H1 (cell line): ENCODE results near the gene KIT. TPM values are rescaled to one million over a fixed set of nuclear protein-coding genes. Genes with fewer than 3 reads are reported as not detected.

ENCODE experiments used
- CTCF ChIA-PET: fragments of 300-600 bp; sonication (Branson Sonifier 250); formaldehyde crosslinking; loops from one replicate; lab custom pipeline; 2021; ENCODE audit not compliant: partially characterized antibody; lab: Charles Lee
- POLR2A ChIA-PET: fragments of 300-600 bp; sonication (Branson Sonifier 250); formaldehyde crosslinking; loops from one replicate; lab custom pipeline; 2021; ENCODE audit warnings: inconsistent platforms; ENCODE audit not compliant: partially characterized antibody; lab: Charles Lee
- DNase-seq, 2 experiments: peaks; one replicate each; pipeline versions ENCODE4 v3.0.0 to v3.0.0-alpha.2; 2010 to 2022; ENCODE audit warnings: low spot score in 2 of 2, low read depth in 1 of 2, mixed read lengths in 1 of 2
- FAIRE-seq: peaks from 2 replicates; lab custom pipeline; 2011; peaks lifted over from hg19 to GRCh38; lab: Jason Lieb, UNC
- H2AFZ ChIP-seq: 2 replicates; pipeline ENCODE4 v1.8.1; 2012; ENCODE audit warnings: low read length, inconsistent platforms
- H2AK5ac ChIP-seq: 2 replicates; pipeline ENCODE4 v1.6.1; 2013; ENCODE audit warnings: low read depth, low read length
- H2BK120ac ChIP-seq: replicated peaks from 2 replicates; pipeline ENCODE3; 2013; ENCODE audit warnings: low read depth, low read length, inconsistent platforms
- H2BK12ac ChIP-seq: 2 replicates; pipeline ENCODE4 v1.6.1; 2013; ENCODE audit warnings: low read depth, low read length
- H2BK15ac ChIP-seq: 2 replicates; pipeline ENCODE4 v1.6.1; 2013; ENCODE audit warnings: low read length
- H2BK20ac ChIP-seq: 2 replicates; pipeline ENCODE4 v1.6.1; 2013; ENCODE audit warnings: low read length
- H2BK5ac ChIP-seq: 2 replicates; pipeline ENCODE4 v1.6.1; 2013; ENCODE audit warnings: low read depth, low read length
- H3K14ac ChIP-seq: 2 replicates; pipeline ENCODE4 v1.6.1; 2013; ENCODE audit warnings: inconsistent platforms; ENCODE audit not compliant: insufficient read length
- H3K18ac ChIP-seq: 2 replicates; pipeline ENCODE4 v1.6.1; 2013; ENCODE audit warnings: low read length; ENCODE audit errors: extremely low read depth
- H3K23ac ChIP-seq: 2 replicates; pipeline ENCODE4 v1.6.1; 2013; ENCODE audit warnings: inconsistent platforms; ENCODE audit not compliant: insufficient read length
- H3K23me2 ChIP-seq: 2 replicates; pipeline ENCODE4 v1.6.1; 2013; ENCODE audit warnings: low read depth, low read length
- H3K27ac ChIP-seq: 2 replicates; pipeline ENCODE4 v1.6.1; 2011; ENCODE audit warnings: low read depth, low read length, inconsistent platforms
- H3K27me3 ChIP-seq, 4 experiments: replicated peaks in 1 of 4; 1 replicate in 1 of 4; 2 replicates in 3 of 4; pipeline versions ENCODE4 v1.6.1 to v1.8.1; 2011 to 2013; ENCODE audit warnings: low read length in 3 of 4, mild to moderate bottlenecking in 3 of 4, inconsistent platforms in 2 of 4, mixed read lengths in 2 of 4, moderate library complexity in 1 of 4; ENCODE audit not compliant: control insufficient read depth in 3 of 4, insufficient read depth in 3 of 4; ENCODE audit errors: extremely low read depth in 1 of 4
- H3K36me3 ChIP-seq, 4 experiments: 2 replicates each; pipeline versions ENCODE4 v1.6.1 to v1.8.1; 2011 to 2013; ENCODE audit warnings: mild to moderate bottlenecking in 4 of 4, low read length in 3 of 4, moderate library complexity in 2 of 4, control low read depth in 1 of 4, inconsistent platforms in 1 of 4; ENCODE audit not compliant: insufficient read depth in 4 of 4, control insufficient read depth in 2 of 4
- H3K4ac ChIP-seq: replicated peaks from 2 replicates; pipeline ENCODE3; 2013; ENCODE audit warnings: low read length, low read depth, mixed read lengths, inconsistent platforms; ENCODE audit not compliant: insufficient read length
- H3K4me1 ChIP-seq, 4 experiments: replicated peaks in 1 of 4; 1 replicate in 1 of 4; 2 replicates in 3 of 4; pipeline versions ENCODE4 v1.6.1 to v1.8.1; 2011 to 2013; ENCODE audit warnings: low read length in 3 of 4, inconsistent platforms in 2 of 4, mixed read lengths in 1 of 4; ENCODE audit not compliant: insufficient read depth in 4 of 4, control insufficient read depth in 3 of 4
- H3K4me2 ChIP-seq, 2 experiments: 2 replicates each; pipeline versions ENCODE4 v1.6.1 to v1.8.1; 2011 to 2013; ENCODE audit warnings: low read depth in 2 of 2, low read length in 2 of 2, control low read depth in 1 of 2, inconsistent platforms in 1 of 2, mild to moderate bottlenecking in 1 of 2; ENCODE audit not compliant: insufficient read depth in 1 of 2
- H3K4me3 ChIP-seq, 4 experiments: fragments of 200-600, 300-600 bp in 1 of 4; sonication (generic), shearing (Covaris generic), sonication (Bioruptor Twin) in 1 of 4; 2 replicates each; pipeline versions ENCODE4 v1.5.1 to v1.8.1; 2011 to 2016; ENCODE audit warnings: low read length in 4 of 4, low read depth in 3 of 4, control low read depth in 2 of 4, inconsistent platforms in 2 of 4, mild to moderate bottlenecking in 2 of 4, mixed read lengths in 1 of 4, moderate library complexity in 1 of 4; ENCODE audit not compliant: insufficient read depth in 2 of 4; ENCODE audit errors: extremely low read depth in 1 of 4
- H3K56ac ChIP-seq: replicated peaks from 2 replicates; pipeline ENCODE3; 2013; ENCODE audit warnings: low read depth, mild to moderate bottlenecking, mixed read lengths, low read length, inconsistent platforms; ENCODE audit not compliant: insufficient read length
- H3K79me1 ChIP-seq: 2 replicates; pipeline ENCODE4 v1.6.1; 2013; ENCODE audit warnings: low read depth, low read length, control low read depth
- H3K79me2 ChIP-seq, 2 experiments: 2 replicates each; pipeline versions ENCODE4 v1.6.1 to v1.8.1; 2012 to 2013; ENCODE audit warnings: low read length in 2 of 2, mild to moderate bottlenecking in 2 of 2, inconsistent platforms in 1 of 2; ENCODE audit not compliant: insufficient read depth in 2 of 2, control insufficient read depth in 1 of 2
- H3K9ac ChIP-seq, 4 experiments: replicated peaks in 1 of 4; 1 replicate in 1 of 4; 2 replicates in 3 of 4; pipeline versions ENCODE4 v1.6.1 to v1.8.1; 2011 to 2013; ENCODE audit warnings: low read depth in 3 of 4, low read length in 3 of 4, control low read depth in 2 of 4, mild to moderate bottlenecking in 2 of 4, moderate library complexity in 2 of 4, inconsistent platforms in 1 of 4; ENCODE audit errors: extremely low read depth in 1 of 4
- H3K9me3 ChIP-seq, 2 experiments: 2 replicates each; pipeline versions ENCODE4 v1.6.1 to v1.8.1; 2012 to 2013; ENCODE audit warnings: mild to moderate bottlenecking in 2 of 2, moderate library complexity in 2 of 2, control low read depth in 1 of 2, inconsistent platforms in 1 of 2, low read depth in 1 of 2, low read length in 1 of 2, mixed read lengths in 1 of 2; ENCODE audit not compliant: insufficient read depth in 2 of 2
- H4K20me1 ChIP-seq, 2 experiments: replicated peaks in 1 of 2; 2 replicates each; pipeline versions ENCODE3 to v1.8.1; 2011 to 2013; ENCODE audit warnings: inconsistent platforms in 2 of 2, low read length in 2 of 2, mild to moderate bottlenecking in 1 of 2; ENCODE audit not compliant: insufficient read depth in 2 of 2, control insufficient read depth in 1 of 2
- H4K5ac ChIP-seq: 2 replicates; pipeline ENCODE4 v1.6.1; 2013; ENCODE audit warnings: low read length, low read depth, mixed read lengths, inconsistent platforms; ENCODE audit not compliant: insufficient read length
- H4K8ac ChIP-seq: 2 replicates; pipeline ENCODE4 v1.8.0; 2013; ENCODE audit warnings: mild to moderate bottlenecking, moderate library complexity, low read length, inconsistent platforms; ENCODE audit not compliant: insufficient read depth; ENCODE audit errors: extremely low read depth
- H4K91ac ChIP-seq: replicated peaks from 2 replicates; pipeline ENCODE3; 2013; ENCODE audit warnings: low read length, mixed read lengths, inconsistent platforms; ENCODE audit not compliant: insufficient read length
- CBX8 ChIP-seq: fragments of 300-800, 300-1000 bp; sonication (generic); IDR thresholded peaks from 2 replicates; pipeline ENCODE4 v1.7.1; 2016; ENCODE audit warnings: low read depth, low read length, borderline replicate concordance
- HDAC2 ChIP-seq, 2 experiments: fragments of 300-600 bp in 1 of 2; sonication (generic) in 1 of 2; IDR thresholded peaks; 2 replicates each; pipeline ENCODE4 v1.6.1; 2011 to 2012; ENCODE audit warnings: low read depth in 2 of 2, low read length in 2 of 2, mild to moderate bottlenecking in 2 of 2, moderate library complexity in 2 of 2, borderline replicate concordance in 1 of 2, inconsistent platforms in 1 of 2
- RFX5 ChIP-seq: IDR thresholded peaks from 2 replicates; pipeline ENCODE4 v1.6.1; 2011; ENCODE audit warnings: low read depth, low read length, improper control_type of control experiment, borderline replicate concordance
- RNF2 ChIP-seq: fragments of 200-900, 300-1000 bp; sonication (generic); IDR thresholded peaks from 2 replicates; pipeline ENCODE4 v1.7.1; 2016; ENCODE audit warnings: borderline replicate concordance, low read depth, mild to moderate bottlenecking, antibody characterized with exemption, low read length; ENCODE audit not compliant: poor library complexity, severe bottlenecking; ENCODE audit errors: missing control alignments
- SIX5 ChIP-seq: IDR thresholded peaks from 2 replicates; pipeline ENCODE4 v1.6.1; 2011; ENCODE audit warnings: mild to moderate bottlenecking, low read depth, low read length
- SP2 ChIP-seq: IDR thresholded peaks from 2 replicates; pipeline ENCODE4 v1.6.1; 2012; ENCODE audit warnings: mild to moderate bottlenecking, low read length, inconsistent platforms
- SUZ12 ChIP-seq: fragments of 200-600 bp; sonication (generic); IDR thresholded peaks from 2 replicates; pipeline ENCODE4 v1.6.1; 2012; ENCODE audit warnings: mild to moderate bottlenecking, inconsistent platforms, low read length, moderate library complexity, mixed read lengths
- TAF7 ChIP-seq: optimal IDR thresholded peaks from 2 replicates; pipeline ENCODE3; 2011; ENCODE audit warnings: low read depth, mild to moderate bottlenecking, inconsistent platforms, low read length, moderate library complexity, borderline replicate concordance
- WGBS, 2 experiments: shearing (Covaris generic) in 1 of 2; methylation state at CpG; one replicate each; pipeline versions ENCODE4 v1.1.6 to v1.1.7; 2013 to 2015; ENCODE audit warnings: low lambda C conversion rate in 2 of 2, mixed read lengths in 2 of 2, inconsistent platforms in 1 of 2, low coverage in 1 of 2, missing lambda C conversion rate in 1 of 2; ENCODE audit not compliant: insufficient replicate concordance in 2 of 2, insufficient coverage in 1 of 2, insufficient read length in 1 of 2; ENCODE audit errors: extremely low coverage in 1 of 2, missing lambda C conversion rate in 1 of 2; 5-methylcytosine and 5-hydroxymethylcytosine counted together
- polyA plus RNA-seq, 7 experiments: library from polyadenylated mRNA; depleted of rRNA in 3 of 7; stranded (reverse) in 5 of 7; unstranded in 2 of 7; fragments of >200 nt in 5 of 7; fragments of 200-250 nt in 2 of 7; gene quantifications; 1 replicate in 5 of 7; 2 replicates in 1 of 7; 4 replicates in 1 of 7; pipeline versions ENCODE4 v1.2.1 to v1.2.3, GENCODE V29; 2011 to 2013; ENCODE audit warnings: missing spikeins in 2 of 7, mixed read lengths in 2 of 7
- total RNA-seq: library from RNA; stranded (reverse); fragmentation: NEBNext Ultra II Directional; extraction: Animal tissue kit (Norgen Biotek cat#: 25700); gene quantifications from 2 replicates; pipeline ENCODE4 v1.2.1, GENCODE V29; 2021

KIT gene
- total and polyA plus RNA-seq, 2 of the 8 experiments (the other 6 are each of a cell fraction or from before 2014, with no cell fraction given), result 14.4 to 24.8 TPM

DNA sequence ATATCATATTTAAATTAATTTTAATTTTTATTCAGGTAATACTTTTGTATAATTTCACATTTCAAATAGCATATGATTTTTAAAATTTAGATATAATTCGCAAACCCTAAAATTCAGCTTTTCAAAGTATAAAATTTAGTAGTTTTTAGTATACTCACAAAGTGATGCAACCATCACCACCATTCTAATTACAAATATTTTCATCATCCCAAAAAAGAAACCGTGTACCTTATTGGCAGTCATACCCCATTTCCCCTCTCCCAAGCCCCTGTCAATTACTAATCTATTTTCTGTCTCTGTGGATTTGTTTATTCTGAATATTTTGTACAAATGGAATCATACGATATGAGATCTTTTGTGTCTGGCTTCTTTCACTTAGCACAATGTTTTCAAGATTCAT is 37.0 kb upstream of the KIT start:
- no peaks in the 10 kb centered on the region for H3K79me2 ChIP-seq
- H3K79me1 ChIP-seq, result no peaks in the 10 kb centered on the region
- H2BK12ac ChIP-seq, result no peak overlapping the region
- H3K4ac ChIP-seq, result no peak overlapping the region
- H3K36me3 ChIP-seq, result no peaks in the 10 kb centered on the region
- H3K23ac ChIP-seq, result no peak overlapping the region
- no peak overlapping the region for H3K4me2 ChIP-seq
- POLR2A ChIA-PET, result no interaction called here
- no peaks in the 10 kb centered on the region for H4K20me1 ChIP-seq
- H2BK120ac ChIP-seq, result no peak overlapping the region
- no peaks in the 10 kb centered on the region for H3K27me3 ChIP-seq
- no peak overlapping the region for H3K14ac ChIP-seq
- H4K91ac ChIP-seq, result no peak overlapping the region
- no peak overlapping the region for H4K8ac ChIP-seq
- 91% methylated on average over 3 of the region's 3 CpGs; no CpG with 5 or more reads in 1 of the 2 experiments for WGBS, 2 experiments
- DNase-seq, result no peak
- H4K5ac ChIP-seq, result no peak overlapping the region
- peaks cover 0 to 5% (median 1%) of the 10 kb centered on the region in 4 experiments; a peak in 3 of 7 replicates for H3K4me1 ChIP-seq
- H3K27ac ChIP-seq, result no peak overlapping the region
- H2BK15ac ChIP-seq, result no peak overlapping the region
- H2AK5ac ChIP-seq, result no peak overlapping the region
- TF ChIP-seq SIX5 (no peak), SP2 (no peak), RFX5 (no peak), RNF2 (no peak), TAF7 (no peak), SUZ12 (no peak), HDAC2 (IDR thresholded peaks at IDR 0.05; ENCODE audit: borderline replicate concordance in 1 of 2, low read depth in 2 of 2, low read length in 2 of 2) (no peak), CBX8 (no peak)
- TF ChIP-seq, all 59 proteins: peak for 0
- FAIRE-seq, result no peak
- H3K4me3 ChIP-seq, result no peak overlapping the region
- H3K23me2 ChIP-seq, result no peaks in the 10 kb centered on the region
- H3K9me3 ChIP-seq, result no peaks in the 10 kb centered on the region
- no peak overlapping the region for H2AFZ ChIP-seq
- H3K18ac ChIP-seq, result no peak overlapping the region
- no peak overlapping the region for H2BK20ac ChIP-seq
- CTCF ChIA-PET, result interaction anchor here (0.6 kb wide), 1 partner anchor 156 kb away, joined by 3 read pairs; no protein-coding TSS in a partner anchor
- no peak overlapping the region for H3K9ac ChIP-seq
- H3K56ac ChIP-seq, result no peak overlapping the region
- H2BK5ac ChIP-seq, result no peak overlapping the region
